Spinal cord (tissue), 10 donors: Measurements from ENCODE around the gene ADGRE2. TPM values are rescaled to one million over a fixed set of nuclear protein-coding genes. Genes with fewer than 3 reads are reported as not detected.

Experiments
- DNase-seq, 6 donors: peaks; one replicate each; pipeline versions ENCODE4 v3.0.0 to v3.0.0-alpha.2; 2013 to 2015; ENCODE audit warnings: low spot score in 6 of 6, low read depth in 4 of 6
- H3K27ac ChIP-seq: one replicate; pipeline ENCODE4 v1.5.1; 2013; ENCODE audit warnings: low read depth, low read length, control low read depth
- H3K27me3 ChIP-seq: one replicate; pipeline ENCODE4 v1.6.1; 2013; ENCODE audit warnings: low read length; ENCODE audit not compliant: control insufficient read depth, insufficient read depth
- H3K36me3 ChIP-seq: one replicate; pipeline ENCODE4 v1.6.1; 2013; ENCODE audit warnings: low read length; ENCODE audit not compliant: control insufficient read depth, insufficient read depth
- H3K4me1 ChIP-seq: one replicate; pipeline ENCODE4 v1.6.1; 2013; ENCODE audit warnings: low read length; ENCODE audit not compliant: control insufficient read depth, insufficient read depth
- H3K4me3 ChIP-seq: one replicate; pipeline ENCODE4 v1.5.1; 2013; ENCODE audit warnings: low read depth, low read length, control low read depth
- H3K9me3 ChIP-seq: one replicate; pipeline ENCODE4 v1.6.1; 2013; ENCODE audit warnings: low read length; ENCODE audit not compliant: control insufficient read depth, insufficient read depth
- WGBS: methylation state at CpG from one replicate; pipeline ENCODE4 v1.1.5; 2013; ENCODE audit warnings: missing lambda C conversion rate; ENCODE audit not compliant: insufficient coverage; 5-methylcytosine and 5-hydroxymethylcytosine counted together
- polyA plus RNA-seq, 2 donors: library from polyadenylated mRNA; unstranded; fragments of 120-200 nt; gene quantifications; one replicate each; pipeline ENCODE4 v1.2.1, GENCODE V29; 2013; ENCODE audit not compliant: insufficient read length in 2 of 2
- total RNA-seq, 2 donors: library from RNA; depleted of rRNA in 1 of 2; stranded (reverse); fragments of 120-200 nt in 1 of 2; fragments of >200 nt in 1 of 2; gene quantifications; one replicate each; pipeline versions ENCODE4 v1.2.3 to v1.2.4, GENCODE V29; 2013 to 2014
- donor health status: healthy.

Gene ADGRE2
- total and polyA plus RNA-seq, 4 donors = 0.33 to 1.3 (median 0.59) TPM

GRCh38 chr19:14719162-14719561 lies 59.2 kb downstream of the ADGRE2 start:
- Histone ChIP-seq H3K9me3 (peaks cover 30% of the 10 kb centered on the region), H3K36me3 (peaks cover 62% of the 10 kb centered on the region), H3K4me1 (no peaks in the 10 kb centered on the region), H3K27ac (no peak overlapping the region), H3K27me3 (no peaks in the 10 kb centered on the region), H3K4me3 (no peak overlapping the region)
- 100% methylated on average over 1 of the region's 3 CpGs for WGBS
- no peak for DNase-seq

- 91% methylated on average over 11 of the region's 18 CpGs for WGBS
- no peak overlapping the region for H3K4me3 ChIP-seq
- DNase-seq = no peak
- H3K4me1 ChIP-seq = no peaks in the 10 kb centered on the region
- peaks cover 30% of the 10 kb centered on the region for H3K9me3 ChIP-seq
- H3K27me3 ChIP-seq = no peaks in the 10 kb centered on the region
- H3K27ac ChIP-seq = no peak overlapping the region
- peaks cover 67% of the 10 kb centered on the region for H3K36me3 ChIP-seq
Measured at GRCh38 chr19:14718522-14719116, 59.7 kb downstream of the ADGRE2 start.

- WGBS = 92% methylated on average over 3 of the region's 4 CpGs
- Histone ChIP-seq H3K4me1 (no peaks in the 10 kb centered on the region), H3K36me3 (peaks cover 84% of the 10 kb centered on the region), H3K9me3 (peaks cover 20% of the 10 kb centered on the region), H3K4me3 (no peak overlapping the region), H3K27me3 (no peaks in the 10 kb centered on the region), H3K27ac (no peak overlapping the region)
- no peak for DNase-seq
Measured at GRCh38 chr19:14715841-14716240, 62.5 kb downstream of the ADGRE2 start.

GRCh38 chr19:14704450-14704849 lies 73.9 kb downstream of the ADGRE2 start:
- DNase-seq = no peak
- no peak overlapping the region for H3K27ac ChIP-seq
- H3K4me3 ChIP-seq = no peak overlapping the region
- no peaks in the 10 kb centered on the region for H3K4me1 ChIP-seq
- no peaks in the 10 kb centered on the region for H3K9me3 ChIP-seq
- H3K27me3 ChIP-seq = no peaks in the 10 kb centered on the region
- peaks cover 98% of the 10 kb centered on the region for H3K36me3 ChIP-seq
- WGBS = 100% methylated on average over 4 of the region's 6 CpGs

GRCh38 chr19:14703833-14704232 lies 74.5 kb downstream of the ADGRE2 start:
- DNase-seq = no peak
- Histone ChIP-seq H3K27me3 (no peaks in the 10 kb centered on the region), H3K4me3 (no peak overlapping the region), H3K27ac (no peak overlapping the region), H3K9me3 (no peaks in the 10 kb centered on the region), H3K4me1 (no peaks in the 10 kb centered on the region), H3K36me3 (peaks cover 97% of the 10 kb centered on the region)
- 96% methylated on average over 6 of the region's 6 CpGs for WGBS

- WGBS = 100% methylated on average over 6 of the region's 9 CpGs
- no peak for DNase-seq
- H3K36me3 ChIP-seq = peaks cover 92% of the 10 kb centered on the region
Measured at GRCh38 chr19:14700711-14701375, 77.5 kb downstream of the ADGRE2 start.

GRCh38 chr19:14699641-14700040 lies 78.7 kb downstream of the ADGRE2 start:
- no peaks in the 10 kb centered on the region for H3K4me1 ChIP-seq
- H3K27me3 ChIP-seq = no peaks in the 10 kb centered on the region
- H3K9me3 ChIP-seq = no peaks in the 10 kb centered on the region
- H3K4me3 ChIP-seq = no peak overlapping the region
- H3K36me3 ChIP-seq = peaks cover 91% of the 10 kb centered on the region
- no peak for DNase-seq
- WGBS = 80% methylated on average over 5 of the region's 8 CpGs
- no peak overlapping the region for H3K27ac ChIP-seq

More at GRCh38 chr19:14700711-14701375, 77.5 kb downstream of the ADGRE2 start:
- no peaks in the 10 kb centered on the region for H3K4me1 ChIP-seq
- H3K27me3 ChIP-seq = no peaks in the 10 kb centered on the region
- no peak overlapping the region for H3K4me3 ChIP-seq
- no peak overlapping the region for H3K27ac ChIP-seq
- no peaks in the 10 kb centered on the region for H3K9me3 ChIP-seq

- WGBS = 86% methylated on average over 3 of the region's 5 CpGs
- no peak overlapping the region for H3K4me3 ChIP-seq
- H3K36me3 ChIP-seq = peaks cover 63% of the 10 kb centered on the region
- H3K4me1 ChIP-seq = peaks cover 2% of the 10 kb centered on the region
- no peak overlapping the region for H3K27ac ChIP-seq
- H3K9me3 ChIP-seq = no peaks in the 10 kb centered on the region
- H3K27me3 ChIP-seq = no peaks in the 10 kb centered on the region
- DNase-seq = no peak
Measured at GRCh38 chr19:14695471-14695870, 82.9 kb downstream of the ADGRE2 start.

GRCh38 chr19:14694641-14695266 lies 83.6 kb downstream of the ADGRE2 start:
- H3K27ac ChIP-seq = no peak overlapping the region
- H3K36me3 ChIP-seq = peaks cover 56% of the 10 kb centered on the region
- no peaks in the 10 kb centered on the region for H3K27me3 ChIP-seq
- H3K9me3 ChIP-seq = no peaks in the 10 kb centered on the region
- H3K4me1 ChIP-seq = peaks cover 2% of the 10 kb centered on the region
- 88% methylated on average over 13 of the region's 13 CpGs for WGBS
- no peak overlapping the region for H3K4me3 ChIP-seq
- DNase-seq = no peak
